HG02642 (cell line): ENCODE data around the gene TRAIP.
"Not testable (repeated sequence)": the region's sequence is repeated elsewhere in the genome, so short reads cannot be mapped to it uniquely, and the experiment has no call there.

Experiments
- ATAC-seq: cut with Tn5 transposase; IDR thresholded peaks from one replicate; pipeline ENCODE4 v1.9.1; 2021; ENCODE audit warnings: mild to moderate bottlenecking; ENCODE audit not compliant: unreplicated experiment, poor library complexity

TRAIP gene

DNA sequence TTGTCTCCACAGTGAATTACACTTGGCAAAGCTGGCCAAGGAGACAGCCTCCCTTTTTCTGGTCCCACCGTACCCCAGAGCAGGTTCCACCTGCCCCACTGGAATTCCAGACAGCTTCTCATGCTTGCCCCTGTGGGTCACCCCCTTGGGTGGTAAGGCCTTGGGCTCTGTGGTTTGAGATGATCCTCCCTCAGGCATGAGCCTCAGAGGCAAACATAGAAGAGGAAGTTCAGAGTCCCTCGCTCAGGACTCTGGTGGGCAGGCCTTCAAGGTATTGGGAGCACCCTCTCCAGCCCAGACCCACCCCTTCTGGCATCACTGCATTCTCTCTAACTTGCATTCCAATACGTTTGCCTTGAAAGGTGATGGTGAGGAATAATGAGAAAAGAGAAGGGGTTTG lies 25.0 kb downstream of the TRAIP start:
- no peak for ATAC-seq

DNA sequence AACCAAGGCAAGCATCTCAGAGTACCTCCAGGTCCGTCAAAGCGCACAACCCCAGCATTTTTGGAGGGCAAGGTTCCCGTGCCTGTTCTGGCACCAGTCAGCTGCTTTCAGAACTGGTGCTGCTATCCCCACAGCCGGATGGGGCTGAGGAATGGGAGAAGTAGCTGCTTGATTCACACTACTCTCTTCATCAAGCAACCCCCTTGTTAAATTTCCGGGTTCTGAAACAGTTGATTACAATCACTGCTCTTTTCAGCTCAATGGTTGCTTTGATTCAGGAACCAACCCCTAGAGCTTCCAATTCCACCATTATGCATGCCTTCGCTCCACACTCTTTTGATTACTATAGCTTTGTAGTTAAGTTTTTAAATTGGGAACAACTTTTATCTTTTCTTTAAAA lies 30.3 kb downstream of the TRAIP start:
- ATAC-seq, result no peak

DNA sequence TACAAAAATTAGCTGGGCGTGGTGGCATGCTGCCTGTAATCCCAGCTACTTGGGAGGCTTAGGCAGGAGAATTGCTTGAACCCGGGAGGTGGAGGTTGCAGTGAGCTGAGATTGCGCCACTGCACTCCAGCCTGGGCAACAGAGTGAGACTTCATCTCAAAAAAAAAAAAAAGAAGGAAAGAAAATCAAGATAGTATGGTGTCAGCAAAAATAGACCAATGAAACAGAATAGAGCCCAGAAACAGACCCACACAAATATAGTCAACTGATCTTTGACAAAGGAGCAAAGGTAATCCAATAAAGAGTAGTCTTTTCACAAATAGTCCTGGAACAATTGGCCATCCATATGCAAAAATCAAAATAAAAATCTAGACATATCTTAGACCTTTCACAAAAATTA lies 33.2 kb downstream of the TRAIP start:
- not testable (repeated sequence) for ATAC-seq

DNA sequence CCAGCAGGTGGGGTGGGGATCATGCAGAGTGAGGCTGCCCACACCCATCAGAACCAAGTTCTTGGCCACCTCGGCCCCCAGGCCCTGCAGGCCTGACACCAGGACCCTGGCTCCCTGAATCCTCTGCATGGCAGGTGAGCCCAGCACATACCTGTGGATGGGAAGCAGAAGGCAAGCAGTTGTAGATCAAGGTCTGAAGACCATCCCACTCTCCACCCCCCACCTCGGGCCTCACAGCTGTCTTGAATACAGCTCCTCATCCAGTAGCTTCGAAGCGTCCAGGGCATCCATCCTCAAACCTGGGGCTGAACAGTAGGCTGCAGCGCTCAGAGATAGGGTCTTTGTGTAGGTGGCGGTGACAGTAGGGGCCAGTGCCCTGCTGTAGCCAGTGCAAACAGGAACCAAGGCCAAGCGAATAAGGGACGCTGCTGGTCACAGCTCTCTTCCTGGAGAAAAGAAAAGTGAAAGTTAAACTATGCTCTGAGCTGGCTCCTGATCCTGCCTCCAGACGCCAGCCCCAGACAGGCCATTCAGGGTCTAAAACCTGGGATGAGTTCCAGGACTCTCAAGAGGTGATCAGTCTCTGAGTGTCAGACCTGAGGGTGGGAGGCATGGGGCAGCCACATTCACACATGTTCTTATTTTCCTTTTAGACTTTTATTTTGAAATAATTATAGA lies 42.7 kb downstream of the TRAIP start, which contains the start of gene UBA7:
UBA7 (minus strand) TSS at position 457 of the 678 bp plus-strand sequence; CDS start at position 291, 166 bp downstream.
- peak; percentile 73 for ATAC-seq

DNA sequence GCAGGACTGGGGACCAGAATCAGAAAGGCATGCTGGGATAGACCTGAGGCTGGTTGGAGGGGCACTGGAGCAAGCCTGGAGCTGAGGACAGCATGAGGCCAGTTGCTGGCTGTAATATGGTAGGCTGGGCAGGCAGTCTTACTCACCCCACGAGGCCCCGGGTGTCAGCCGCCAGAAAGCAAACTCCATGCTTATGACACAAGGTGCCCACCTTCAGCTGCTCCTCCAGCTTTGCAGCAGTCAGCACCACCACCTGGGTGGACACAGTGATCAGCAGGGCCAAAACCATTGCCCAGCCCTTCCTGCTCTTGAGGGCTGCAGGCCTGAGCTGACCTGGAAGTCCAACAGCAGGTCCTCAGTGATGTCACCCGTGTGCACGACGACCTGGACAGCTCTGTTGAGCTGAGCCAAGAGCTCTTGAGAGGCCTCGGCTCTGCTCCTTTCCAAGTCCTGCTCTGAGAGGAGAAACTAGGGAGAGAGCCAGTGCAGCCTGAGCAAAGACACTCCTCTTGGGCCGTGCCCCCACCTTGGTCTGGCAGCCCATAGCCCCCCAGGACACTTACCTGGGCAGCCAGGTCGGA lies 43.4 kb downstream of the TRAIP start:
- ATAC-seq, result no peak

DNA sequence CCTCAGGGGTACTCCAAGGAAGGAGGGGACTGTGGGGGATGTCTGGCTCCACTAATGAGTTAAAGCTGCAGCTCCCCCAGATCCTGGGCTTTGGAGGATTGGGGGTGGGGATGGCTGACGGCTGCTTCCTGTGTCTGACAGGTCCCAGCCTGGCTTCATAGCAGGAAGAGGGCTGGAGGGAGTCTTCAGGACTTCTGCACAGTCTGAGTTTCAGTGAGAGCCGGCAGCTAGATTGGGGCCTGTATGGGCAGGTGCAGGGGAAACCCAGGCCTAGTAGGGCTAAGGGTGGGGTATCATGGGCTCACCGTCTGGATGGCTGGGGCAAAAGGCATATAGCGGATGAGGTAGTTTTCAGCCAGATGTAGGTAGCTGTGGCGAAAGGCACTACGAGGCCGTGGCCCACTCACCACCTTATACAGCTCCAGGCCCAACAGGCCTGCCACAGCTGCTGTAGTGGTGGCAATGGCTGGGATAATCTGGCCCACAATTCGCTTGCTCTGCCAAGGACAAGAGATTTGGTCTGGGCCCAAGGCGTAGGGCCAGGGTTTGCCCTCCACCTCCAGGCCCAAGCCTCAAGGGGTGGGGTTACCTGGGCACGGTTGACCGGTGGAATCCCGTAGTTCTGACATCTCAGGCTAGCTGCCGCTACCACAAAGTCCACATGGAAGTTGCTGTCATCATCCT lies 48.8 kb downstream of the TRAIP start:
- ATAC-seq, result no peak

DNA sequence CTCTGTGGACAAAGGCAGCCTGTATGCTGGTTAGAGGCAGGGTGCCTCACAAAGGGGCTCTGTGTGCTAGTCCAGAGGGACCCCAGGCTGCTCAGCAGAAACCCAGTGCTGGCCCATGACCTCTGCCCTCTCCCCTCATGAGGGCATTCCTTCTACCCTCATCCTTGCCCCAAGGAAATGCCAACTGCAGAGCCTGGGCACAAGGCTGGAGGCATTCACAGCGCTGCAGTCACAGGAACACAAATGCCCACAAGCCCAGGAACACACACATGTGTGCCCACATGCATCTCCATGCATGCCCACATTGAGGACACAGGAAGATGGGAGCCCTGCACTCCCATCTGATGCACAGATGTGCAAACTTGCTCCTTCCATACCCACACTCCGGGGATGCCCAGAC lies 49.5 kb downstream of the TRAIP start:
- ATAC-seq, result no peak

DNA sequence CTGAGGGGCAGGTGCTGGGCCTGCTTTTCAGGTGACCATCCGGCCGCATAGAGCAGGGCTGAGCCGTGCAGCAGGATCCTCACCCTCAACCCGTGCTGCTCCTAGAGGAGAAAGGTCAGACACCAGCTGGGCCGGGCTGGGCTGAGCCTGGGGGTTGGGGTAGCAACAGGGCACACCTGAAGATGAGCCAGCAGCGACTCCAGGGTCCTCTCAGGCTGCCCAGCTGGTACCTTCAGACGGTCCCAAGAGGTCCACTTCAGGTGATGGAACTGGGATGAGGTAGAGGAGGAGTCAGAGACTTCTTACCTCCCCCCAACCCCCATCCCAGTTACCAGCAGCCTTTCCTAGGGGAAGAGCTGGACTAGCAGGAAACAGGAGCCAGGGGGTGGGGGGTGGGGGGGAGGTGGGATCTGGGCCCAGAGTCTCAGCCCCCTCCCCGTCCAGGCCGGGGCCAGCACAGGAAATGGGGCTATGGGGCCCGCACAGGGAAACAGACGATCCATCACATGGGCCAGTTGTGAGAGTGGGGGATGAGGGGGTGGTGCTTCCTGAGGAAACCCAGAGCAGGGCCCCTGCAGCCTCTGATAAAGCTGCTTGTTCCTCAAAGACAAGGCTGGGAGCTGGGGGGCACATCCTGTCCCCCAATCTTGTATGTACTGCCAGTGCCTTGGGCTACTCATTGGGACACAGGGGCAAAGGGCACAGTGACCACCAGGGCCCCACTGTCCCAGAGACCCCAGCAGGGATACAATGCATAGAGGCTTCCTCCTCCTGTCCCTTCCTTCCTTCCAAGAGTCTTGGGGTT lies 50.3 kb downstream of the TRAIP start:
- ATAC-seq, result no peak

DNA sequence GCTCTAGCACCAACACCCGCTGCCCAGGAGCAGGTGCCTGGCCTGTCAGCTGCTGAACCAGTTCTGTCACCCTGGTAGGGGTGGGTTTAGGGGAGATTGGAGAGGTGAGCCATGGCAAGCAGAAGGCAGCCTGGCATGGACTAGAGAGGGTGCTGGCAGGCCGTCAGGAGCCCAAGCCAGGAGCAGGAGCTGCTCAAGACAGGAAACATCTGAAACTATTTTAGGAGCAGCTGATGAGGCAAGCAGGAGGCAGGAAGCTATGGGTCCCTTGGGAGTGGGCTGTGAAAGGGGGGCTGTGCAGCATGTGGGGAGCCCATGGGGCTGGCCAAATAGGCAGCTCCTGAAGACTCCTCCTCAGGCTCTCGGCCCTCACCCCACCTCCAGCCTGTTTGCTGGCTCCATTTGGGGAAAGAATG lies 51.0 kb downstream of the TRAIP start:
- no peak for ATAC-seq

DNA sequence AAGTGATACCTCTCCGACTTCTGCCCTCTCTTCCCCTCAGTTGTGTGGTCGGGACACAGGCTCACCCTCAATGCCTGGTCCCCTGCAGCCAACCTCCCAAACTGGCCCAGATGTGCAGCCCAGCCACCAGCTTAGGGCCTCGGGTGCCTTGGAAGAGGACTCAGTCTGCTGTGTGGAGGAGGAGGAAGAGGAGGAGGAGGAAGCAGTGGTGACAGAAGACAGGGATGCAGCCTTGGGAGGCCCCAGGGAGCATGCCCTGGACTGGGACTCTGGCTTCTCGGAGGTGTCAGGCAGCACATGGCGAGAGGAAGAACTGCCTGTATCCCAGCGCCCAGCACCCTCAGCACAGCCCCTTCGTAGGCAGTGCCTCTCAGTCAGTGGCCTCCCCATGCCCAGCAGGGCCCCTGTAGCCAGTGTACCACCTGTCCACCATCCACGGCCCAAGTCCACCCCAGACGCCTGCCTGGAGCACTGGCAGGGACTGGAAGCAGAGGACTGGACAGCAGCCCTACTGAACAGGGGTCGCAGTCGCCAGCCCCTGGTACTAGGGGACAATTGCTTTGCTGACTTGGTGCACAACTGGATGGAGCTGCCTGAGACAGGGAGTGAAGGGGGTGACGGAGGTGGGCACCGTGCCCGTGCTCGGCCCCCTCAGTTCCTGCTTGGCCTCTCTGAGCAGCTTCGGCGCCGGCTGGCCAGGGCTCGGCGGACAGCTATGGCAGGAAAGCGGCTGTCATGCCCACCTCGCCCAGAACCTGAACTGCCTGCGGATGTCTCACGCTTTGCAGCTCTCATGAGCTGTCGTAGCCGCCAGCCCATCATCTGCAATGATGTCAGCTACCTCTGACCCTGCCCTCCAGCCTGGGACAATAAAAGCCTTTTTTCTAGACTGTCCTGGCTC lies 52.0 kb downstream of the TRAIP start:
- no peak for ATAC-seq

DNA sequence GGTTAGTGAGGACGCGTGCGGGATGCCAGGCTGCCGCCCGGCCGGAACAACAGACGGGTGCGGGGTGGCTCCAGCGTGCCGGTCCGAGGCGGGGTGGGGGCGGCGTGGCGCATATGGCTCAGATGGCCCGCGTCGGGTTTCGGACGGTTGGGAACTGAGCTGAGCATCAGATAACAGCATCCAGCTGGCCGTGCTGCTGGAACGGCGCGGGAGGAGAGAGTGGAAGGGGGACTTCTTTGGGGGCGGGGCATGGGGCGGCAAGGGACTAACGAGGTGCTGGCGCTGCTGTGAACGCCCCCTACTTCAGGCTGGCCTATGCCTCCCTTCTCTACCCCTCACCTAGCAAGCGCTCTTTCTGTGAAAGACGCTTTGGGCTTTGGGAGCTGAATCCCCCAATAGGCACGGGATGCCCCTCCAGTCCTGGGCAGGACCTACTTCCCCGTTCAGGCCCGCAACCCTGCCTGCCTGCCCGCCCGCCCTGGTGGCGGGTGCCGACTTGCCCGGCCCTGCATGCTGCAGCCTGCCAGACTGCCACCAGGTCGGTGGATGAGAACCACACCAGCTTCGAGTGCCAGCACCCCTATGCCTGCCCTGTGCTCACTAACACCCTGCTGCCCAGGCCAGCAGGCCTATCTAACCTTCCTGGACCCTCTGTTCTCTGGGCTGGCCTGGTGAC lies 52.8 kb downstream of the TRAIP start:
- peak; percentile 18 for ATAC-seq

DNA sequence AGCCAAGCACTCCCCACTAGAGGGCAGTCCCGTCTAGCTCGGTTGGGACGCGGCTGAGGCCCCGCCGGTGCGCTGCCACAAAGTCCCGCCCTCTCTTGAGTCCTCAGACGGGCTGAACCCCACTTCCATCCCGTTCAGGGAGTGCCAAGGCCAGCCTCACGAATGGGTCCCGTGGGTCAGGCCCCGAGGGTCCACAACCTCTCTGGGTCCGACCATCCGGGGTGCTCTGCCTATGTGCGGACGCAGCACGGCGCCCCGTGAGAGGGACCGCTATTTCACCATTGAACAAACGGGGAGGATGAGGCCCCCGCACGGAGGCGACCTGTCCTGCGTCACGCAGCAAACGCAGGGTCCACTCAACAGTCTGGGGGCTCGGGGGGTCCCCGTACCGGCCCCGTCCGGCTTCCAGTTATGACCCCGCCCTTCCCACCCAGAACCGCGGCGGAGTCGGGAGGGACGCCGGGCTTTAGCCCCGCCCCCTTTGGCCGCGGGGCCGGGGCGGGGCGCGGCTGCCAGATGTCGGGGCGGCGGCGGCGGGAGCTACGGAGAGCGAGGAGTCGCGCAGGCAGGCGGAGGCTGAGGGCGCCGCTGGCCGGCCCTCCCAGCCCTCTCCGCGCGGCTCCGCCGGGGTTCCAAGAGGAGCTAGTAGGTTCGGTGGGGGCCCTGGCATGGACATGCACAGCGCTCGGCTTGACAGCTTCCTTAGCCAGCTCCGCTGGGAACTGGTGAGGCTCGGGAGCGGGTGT lies 53.5 kb downstream of the TRAIP start, which contains the start of gene INKA1:
INKA1 (plus strand) TSS at position 543 of the 746 bp plus-strand sequence; CDS start at position 675, 132 bp downstream.
- ATAC-seq, result peak; percentile 63

DNA sequence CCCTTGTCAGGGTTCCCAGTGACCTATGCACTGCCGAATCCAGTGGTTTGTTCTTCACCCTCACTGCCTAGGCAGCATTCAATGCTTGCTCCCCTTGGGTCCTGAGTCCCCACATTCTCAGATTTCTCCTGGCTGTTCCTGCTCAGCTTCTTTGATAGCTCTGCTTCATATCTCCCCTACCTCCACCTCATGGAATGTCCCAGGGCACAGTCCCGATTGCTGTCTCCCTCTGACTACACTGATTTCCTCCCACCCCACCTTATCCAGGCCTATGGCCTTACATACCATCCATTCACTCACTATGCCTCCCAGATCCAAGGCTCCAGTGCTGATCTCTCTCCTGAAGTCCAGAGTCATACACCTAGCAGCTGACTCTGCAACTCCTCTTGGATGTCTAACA lies 55.2 kb downstream of the TRAIP start:
- ATAC-seq, result no peak

DNA sequence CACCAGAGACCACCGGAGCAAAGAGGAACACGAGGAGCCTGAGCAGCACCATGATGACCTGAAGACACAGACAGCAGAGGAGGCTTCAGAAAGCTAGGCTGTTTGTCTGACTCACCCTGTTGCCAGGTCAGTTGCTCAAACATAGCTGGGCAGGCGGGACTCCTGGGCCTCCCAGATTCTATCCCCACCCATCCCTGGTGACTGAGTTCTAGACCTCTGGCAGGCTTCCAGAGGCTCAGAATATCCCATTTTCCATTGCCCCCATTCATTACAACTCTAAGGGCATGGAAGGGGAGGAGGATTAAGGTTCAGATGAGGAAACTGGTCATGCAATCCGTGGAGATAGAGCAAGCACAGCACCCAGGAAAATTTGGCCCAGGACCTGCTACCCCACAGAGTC lies 56.6 kb downstream of the TRAIP start, which contains the start of gene CDHR4:
CDHR4 (minus strand) TSS at position 113 of the 400 bp plus-strand sequence; CDS start at position 52, 61 bp downstream.
- no peak for ATAC-seq

DNA sequence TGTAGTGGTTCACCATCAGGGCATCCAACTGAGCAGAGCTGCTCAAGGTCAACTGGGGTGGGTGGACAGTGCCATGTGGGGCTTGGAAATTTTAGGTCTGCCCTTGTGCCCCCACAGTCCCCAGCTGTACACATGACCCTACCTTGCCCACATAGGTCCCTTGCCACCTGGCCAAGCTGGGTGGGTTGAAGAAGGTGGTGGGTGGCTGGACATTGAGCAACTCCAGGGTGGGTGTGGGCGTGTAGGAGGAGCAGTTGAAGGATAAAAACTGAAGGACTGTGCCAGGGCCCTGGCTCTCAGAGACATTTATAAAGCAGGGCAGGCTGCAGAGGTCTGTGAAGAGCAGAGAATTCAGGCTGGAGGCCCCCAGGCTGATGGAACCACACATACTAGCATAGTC lies 57.3 kb downstream of the TRAIP start:
- ATAC-seq, result no peak

DNA sequence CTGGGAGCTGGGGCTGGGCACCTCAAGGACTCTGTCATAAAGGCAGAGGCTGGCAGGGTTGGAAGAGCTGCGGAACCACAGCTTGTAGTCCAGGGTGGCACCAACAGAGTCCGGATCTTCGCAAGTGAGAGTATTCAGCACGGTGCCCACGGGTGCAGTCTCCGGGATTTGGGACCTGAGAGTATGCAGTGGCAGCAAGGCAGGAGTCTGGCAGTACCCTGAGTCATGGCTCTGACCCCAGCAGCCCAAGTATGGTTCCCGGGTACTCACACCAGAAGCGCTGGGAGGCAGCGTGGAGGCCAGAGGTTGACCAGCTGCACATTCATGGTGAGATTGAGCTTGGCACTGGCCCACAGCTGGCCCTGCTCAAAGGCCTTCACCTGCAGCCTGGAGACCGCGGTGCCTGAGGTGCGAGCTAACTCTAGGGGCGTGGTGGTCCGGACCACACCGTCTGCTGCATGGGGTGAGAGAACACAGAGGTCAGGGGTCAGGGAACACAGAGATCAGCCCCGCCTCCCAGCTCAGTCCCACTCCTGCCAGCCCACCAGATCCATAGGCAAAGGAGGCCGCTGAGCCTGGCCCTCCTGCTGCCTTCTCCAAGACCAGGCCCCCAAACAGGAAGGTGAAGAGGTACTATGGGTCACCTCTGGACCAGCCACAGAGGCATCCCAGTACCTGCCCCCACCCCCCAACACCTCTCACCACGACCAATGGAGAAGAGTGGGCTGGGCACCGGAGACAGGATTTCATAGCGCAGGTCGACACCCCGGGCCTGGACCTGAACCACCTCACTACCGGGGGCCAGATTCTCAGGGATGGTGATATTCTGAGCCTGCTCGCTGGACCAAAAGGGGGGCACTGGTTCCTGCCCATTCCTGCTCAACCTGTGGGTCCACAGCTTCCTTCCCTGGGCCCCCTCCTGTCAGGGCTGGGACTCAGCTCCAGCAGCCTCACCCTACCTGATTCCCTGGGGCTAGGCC lies 61.1 kb downstream of the TRAIP start:
- ATAC-seq, result no peak

DNA sequence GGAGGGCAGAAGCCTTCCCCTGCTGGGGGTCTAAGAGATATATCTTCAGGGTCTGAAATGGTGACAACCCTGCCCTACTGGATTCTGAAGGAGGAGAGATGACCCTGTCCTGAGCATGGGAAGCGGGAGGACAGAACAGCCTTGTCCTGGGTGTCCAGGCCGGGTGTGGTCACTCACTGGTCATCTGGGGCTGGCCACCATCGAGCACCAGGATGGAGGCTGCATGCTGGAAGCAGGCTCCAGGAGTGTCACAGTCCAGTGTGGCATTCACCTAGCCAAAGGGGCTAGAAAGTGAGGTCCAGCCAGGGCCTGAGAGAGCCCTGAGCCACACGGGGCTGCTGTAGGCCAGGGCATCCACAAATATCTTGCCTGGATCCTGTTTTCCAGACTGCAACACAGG lies 61.9 kb downstream of the TRAIP start:
- ATAC-seq, result no peak
